Measurements from ENCODE around the gene MPRIP.

The MPRIP gene

GRCh38 chr17:17237026-17237799, 195.0 kb downstream of the MPRIP start, which contains the start of gene FLCN:
TSS of gene FLCN (minus strand) at chr17:17237168. CDS start at chr17:17228137, 9,031 bp downstream.
- peak; percentile 54 for DNase-seq (ENCODE audit: low read depth)

- no peak for DNase-seq (ENCODE audit: low read depth)
Measured at GRCh38 chr17:17239832-17240231, 197.6 kb downstream of the MPRIP start.

- DNase-seq (ENCODE audit: low read depth) = no peak
Measured at GRCh38 chr17:17241656-17242055, 199.4 kb downstream of the MPRIP start.

GRCh38 chr17:17242246-17242645, 200.0 kb downstream of the MPRIP start:
- DNase-seq (ENCODE audit: low read depth) = no peak
